A673 (cell line): ENCODE data around the gene COL4A2. TPM values are rescaled to one million over a fixed set of nuclear protein-coding genes. Genes with fewer than 3 reads are reported as not detected.

Experiments used
- BruUV-seq: library from RNA; stranded (reverse); fragments of 400-500 nt; replicated peaks from 2 replicates; lab custom pipeline; 2021; lab: Mats Ljungman, UMichigan
- CTCF ChIA-PET: fragments of 300-600 bp; sonication (Branson Sonifier 250); formaldehyde crosslinking; loops from one replicate; lab custom pipeline; 2022; ENCODE audit warnings: antibody characterized with exemption; lab: Charles Lee
- POLR2A ChIA-PET: fragments of 300-600 bp; sonication (Branson Sonifier 250); formaldehyde crosslinking; loops from one replicate; lab custom pipeline; 2022; ENCODE audit warnings: antibody characterized with exemption; ENCODE audit not compliant: low non-redundant PET; lab: Charles Lee
- DNase-seq: peaks from one replicate; pipeline ENCODE4 v3.0.0-alpha.2; 2015; ENCODE audit warnings: low spot score
- H3K27ac ChIP-seq: fragments of 200-600 bp; sonication (generic); 2 replicates; pipeline ENCODE4 v1.5.1; 2016; ENCODE audit warnings: mixed run types, low read depth, mild to moderate bottlenecking, mixed read lengths, antibody characterized with exemption, low read length; ENCODE audit not compliant: poor library complexity, severe bottlenecking
- H3K27me3 ChIP-seq: fragments of 200-600 bp; sonication (generic); replicated peaks from 2 replicates; pipeline ENCODE4 v1.6.1; 2017; ENCODE audit warnings: mixed run types, low read depth, mild to moderate bottlenecking, mixed read lengths, antibody characterized with exemption, low read length; ENCODE audit not compliant: insufficient read depth, poor library complexity
- H3K36me3 ChIP-seq: fragments of 200-600 bp; sonication (generic); 2 replicates; pipeline ENCODE4 v1.6.1; 2016; ENCODE audit warnings: mixed run types, mild to moderate bottlenecking, mixed read lengths, antibody characterized with exemption, low read length; ENCODE audit not compliant: insufficient read depth, poor library complexity, severe bottlenecking
- H3K4me1 ChIP-seq: fragments of 200-600 bp; sonication (generic); 2 replicates; pipeline ENCODE4 v1.6.1; 2017; ENCODE audit warnings: mixed run types, mild to moderate bottlenecking, mixed read lengths, antibody characterized with exemption, low read length; ENCODE audit not compliant: insufficient read depth, poor library complexity, severe bottlenecking
- H3K4me3 ChIP-seq: fragments of 200-600 bp; sonication (generic); 2 replicates; pipeline ENCODE4 v1.5.1; 2016; ENCODE audit warnings: low read depth, mixed run types, mild to moderate bottlenecking, mixed read lengths, low read length; ENCODE audit not compliant: poor library complexity, severe bottlenecking
- H3K9me3 ChIP-seq: fragments of 200-600 bp; sonication (generic); 2 replicates; pipeline ENCODE4 v1.6.1; 2016; ENCODE audit warnings: mixed run types, low read depth, mild to moderate bottlenecking, mixed read lengths, antibody characterized with exemption, low read length; ENCODE audit not compliant: poor library complexity, severe bottlenecking
- EZH2 ChIP-seq: fragments of 200-600 bp; sonication (generic); IDR thresholded peaks from 2 replicates; pipeline ENCODE4 v1.6.1; 2017; ENCODE audit warnings: borderline replicate concordance, low read depth, mild to moderate bottlenecking, mixed read lengths, antibody characterized with exemption, low read length; ENCODE audit not compliant: poor library complexity, severe bottlenecking
- intact Hi-C: fragments of 100-400 bp; cut with micrococcal nuclease; formaldehyde crosslinking; loops from one replicate; pipeline ENCODE4 v1.10.0; 2022; ENCODE audit not compliant: unreplicated experiment
- total RNA-seq: library from RNA; stranded (reverse); gene quantifications from 2 replicates; pipeline ENCODE4 v1.2.3, GENCODE V29; 2021
- TF ChIP-seq, protein P1 (sequence below): fragments of 300-800, 200-600 bp; sonication (generic); conservative IDR thresholded peaks from 2 replicates; pipeline ENCODE4 v1.5.1; 2017; ENCODE audit warnings: low read depth, mild to moderate bottlenecking, antibody characterized with exemption, low read length, moderate library complexity, mixed read lengths

Gene COL4A2
- total RNA-seq, 1 experiment from 2014 or later = 184 TPM

DNA sequence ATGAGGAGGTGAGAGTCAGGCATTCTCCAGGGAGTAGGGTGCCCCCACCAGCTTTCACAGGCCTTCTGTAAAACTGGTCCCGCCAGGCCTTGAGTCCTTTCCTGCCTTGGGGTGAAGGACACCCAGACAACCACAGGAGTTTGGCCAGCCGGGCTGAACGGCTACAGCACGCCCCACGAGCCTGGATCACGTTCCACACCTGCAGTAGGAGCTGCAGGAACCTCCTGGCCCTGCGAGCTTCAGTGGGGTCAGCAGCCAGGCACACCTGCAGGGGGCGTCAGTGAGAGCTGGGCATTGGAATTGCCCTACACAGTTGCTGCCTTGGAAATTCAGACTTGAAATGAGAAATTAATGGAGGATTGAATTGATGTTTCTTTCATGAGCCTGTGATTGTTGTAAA is 45.7 kb downstream of the COL4A2 start:
- intact Hi-C loops = no loop called here
- no peaks in the 10 kb centered on the region for H3K27me3 ChIP-seq
- H3K9me3 ChIP-seq = no peaks in the 10 kb centered on the region
- ChIA-PET POLR2A (no interaction called here), CTCF (no interaction called here)
- H3K4me3 ChIP-seq = no peak overlapping the region
- DNase-seq = no peak
- BruUV-seq = no TSS peak
- H3K36me3 ChIP-seq = no peaks in the 10 kb centered on the region
- no peak overlapping the region for H3K27ac ChIP-seq
- H3K4me1 ChIP-seq = peaks cover 4% of the 10 kb centered on the region
- TF ChIP-seq EZH2 = no peak
- TF ChIP-seq, protein P1, sequence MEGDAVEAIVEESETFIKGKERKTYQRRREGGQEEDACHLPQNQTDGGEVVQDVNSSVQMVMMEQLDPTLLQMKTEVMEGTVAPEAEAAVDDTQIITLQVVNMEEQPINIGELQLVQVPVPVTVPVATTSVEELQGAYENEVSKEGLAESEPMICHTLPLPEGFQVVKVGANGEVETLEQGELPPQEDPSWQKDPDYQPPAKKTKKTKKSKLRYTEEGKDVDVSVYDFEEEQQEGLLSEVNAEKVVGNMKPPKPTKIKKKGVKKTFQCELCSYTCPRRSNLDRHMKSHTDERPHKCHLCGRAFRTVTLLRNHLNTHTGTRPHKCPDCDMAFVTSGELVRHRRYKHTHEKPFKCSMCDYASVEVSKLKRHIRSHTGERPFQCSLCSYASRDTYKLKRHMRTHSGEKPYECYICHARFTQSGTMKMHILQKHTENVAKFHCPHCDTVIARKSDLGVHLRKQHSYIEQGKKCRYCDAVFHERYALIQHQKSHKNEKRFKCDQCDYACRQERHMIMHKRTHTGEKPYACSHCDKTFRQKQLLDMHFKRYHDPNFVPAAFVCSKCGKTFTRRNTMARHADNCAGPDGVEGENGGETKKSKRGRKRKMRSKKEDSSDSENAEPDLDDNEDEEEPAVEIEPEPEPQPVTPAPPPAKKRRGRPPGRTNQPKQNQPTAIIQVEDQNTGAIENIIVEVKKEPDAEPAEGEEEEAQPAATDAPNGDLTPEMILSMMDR = peak; percentile 53

DNA sequence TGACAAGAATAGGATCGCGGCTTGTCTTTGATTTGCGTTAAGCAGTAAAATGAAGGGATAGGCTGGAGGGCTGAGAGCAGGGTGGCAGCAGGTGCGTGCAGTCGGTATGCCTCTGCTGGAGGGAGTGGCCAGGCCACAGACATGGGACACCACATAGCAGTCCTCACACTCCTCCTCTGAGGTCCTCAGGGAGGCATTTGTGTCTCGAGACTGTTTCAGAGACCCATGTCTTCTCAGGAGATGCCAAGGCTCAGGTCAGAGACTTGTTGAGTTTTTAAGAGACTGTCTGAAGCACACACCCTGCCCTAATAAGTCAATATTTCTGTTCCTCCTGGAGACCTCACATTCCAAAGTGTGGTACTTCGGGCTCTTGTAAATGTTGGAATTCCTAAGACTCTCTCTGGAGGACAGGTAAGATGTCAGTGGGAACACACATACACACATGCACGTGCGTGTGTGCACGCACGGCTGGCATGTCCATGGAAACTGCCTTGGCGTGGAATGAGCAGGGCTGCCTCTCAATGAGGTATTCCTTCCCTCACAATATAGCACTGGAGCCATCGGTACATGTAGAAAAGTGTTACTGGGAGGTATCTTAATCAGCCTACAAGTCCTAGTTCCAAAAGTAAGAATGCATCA is 46.4 kb downstream of the COL4A2 start:
- DNase-seq = no peak
- Histone ChIP-seq H3K36me3 (no peaks in the 10 kb centered on the region), H3K4me3 (no peak overlapping the region), H3K9me3 (no peaks in the 10 kb centered on the region), H3K27ac (no peak overlapping the region), H3K27me3 (no peaks in the 10 kb centered on the region), H3K4me1 (peaks cover 1% of the 10 kb centered on the region)
- no TSS peak for BruUV-seq
- ChIA-PET POLR2A (no interaction called here), CTCF (no interaction called here)
- TF ChIP-seq, protein P1 = no peak
- no peak for TF ChIP-seq EZH2
- intact Hi-C loops = no loop called here

DNA sequence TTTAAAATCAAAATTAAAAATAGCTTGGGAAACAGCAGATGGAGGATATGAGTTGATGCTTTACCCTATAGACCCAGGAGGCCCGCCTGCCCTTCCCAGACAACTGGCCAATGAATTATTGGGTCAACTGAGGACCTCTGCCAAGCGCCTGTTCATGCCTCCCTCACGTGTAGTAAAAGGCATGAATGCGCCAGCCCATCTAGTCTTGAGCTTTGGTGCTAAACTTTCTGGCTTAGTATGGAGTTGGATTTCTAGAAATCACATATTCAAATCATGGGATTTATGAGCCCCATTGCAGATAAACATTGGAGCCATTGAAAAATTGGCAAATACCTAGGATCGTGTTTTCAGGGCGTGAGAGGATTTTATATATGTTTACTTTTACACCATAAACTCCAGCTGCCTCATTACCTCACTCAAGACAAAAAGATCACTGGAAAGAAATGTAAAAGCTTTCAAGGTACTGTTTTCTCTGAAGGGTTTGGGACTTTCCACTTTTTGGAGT is 47.1 kb downstream of the COL4A2 start:
- H3K36me3 ChIP-seq = no peaks in the 10 kb centered on the region
- DNase-seq = no peak
- POLR2A ChIA-PET = no interaction called here
- intact Hi-C loops = no loop called here
- no peaks in the 10 kb centered on the region for H3K9me3 ChIP-seq
- H3K4me3 ChIP-seq = no peak overlapping the region
- CTCF ChIA-PET = no interaction called here
- H3K27ac ChIP-seq = no peak overlapping the region
- no peaks in the 10 kb centered on the region for H3K27me3 ChIP-seq
- TF ChIP-seq, protein P1 = no peak
- TF ChIP-seq EZH2 = no peak
- H3K4me1 ChIP-seq = no peaks in the 10 kb centered on the region
- BruUV-seq = no TSS peak
